MM.1S (cell line): ENCODE data around the gene ZNF366.

Experiments used
- EZH2 ChIP-seq: fragments of 300-600 bp; sonication (generic); optimal IDR thresholded peaks from 2 replicates; pipeline ENCODE3; 2017; ENCODE audit warnings: low read depth, mild to moderate bottlenecking, antibody characterized with exemption, low read length, mixed read lengths
- EZH2phosphoT487 ChIP-seq: fragments of 300-600 bp; sonication (generic); IDR thresholded peaks from 2 replicates; pipeline ENCODE4 v1.6.1; 2018; ENCODE audit warnings: antibody characterized with exemption, low read length
- TF ChIP-seq, protein P1 (sequence below): fragments of 300-600 bp; sonication (generic); IDR thresholded peaks from 2 replicates; pipeline ENCODE4 v1.5.1; 2016; ENCODE audit warnings: antibody characterized with exemption, low read length, mixed read lengths

DNA sequence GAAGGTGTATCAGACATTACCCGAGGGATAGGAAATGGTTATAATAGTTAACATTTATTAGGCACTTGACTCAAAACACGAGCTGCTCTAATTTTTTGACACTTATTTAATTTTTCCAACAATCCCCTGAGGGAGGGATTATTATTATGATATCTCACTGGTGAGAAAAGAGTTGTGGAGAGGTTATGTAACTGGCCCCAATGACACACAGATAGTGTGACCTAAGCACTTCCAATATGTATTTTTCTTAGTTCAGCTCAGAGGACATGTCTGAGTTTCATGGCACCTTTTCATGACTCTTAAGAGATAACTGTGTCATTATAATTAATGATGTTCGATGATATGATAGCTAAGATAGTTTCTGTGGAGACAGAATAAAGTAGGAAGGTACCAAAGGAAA is 100.1 kb downstream of the ZNF366 start:
- TF ChIP-seq, protein P1, sequence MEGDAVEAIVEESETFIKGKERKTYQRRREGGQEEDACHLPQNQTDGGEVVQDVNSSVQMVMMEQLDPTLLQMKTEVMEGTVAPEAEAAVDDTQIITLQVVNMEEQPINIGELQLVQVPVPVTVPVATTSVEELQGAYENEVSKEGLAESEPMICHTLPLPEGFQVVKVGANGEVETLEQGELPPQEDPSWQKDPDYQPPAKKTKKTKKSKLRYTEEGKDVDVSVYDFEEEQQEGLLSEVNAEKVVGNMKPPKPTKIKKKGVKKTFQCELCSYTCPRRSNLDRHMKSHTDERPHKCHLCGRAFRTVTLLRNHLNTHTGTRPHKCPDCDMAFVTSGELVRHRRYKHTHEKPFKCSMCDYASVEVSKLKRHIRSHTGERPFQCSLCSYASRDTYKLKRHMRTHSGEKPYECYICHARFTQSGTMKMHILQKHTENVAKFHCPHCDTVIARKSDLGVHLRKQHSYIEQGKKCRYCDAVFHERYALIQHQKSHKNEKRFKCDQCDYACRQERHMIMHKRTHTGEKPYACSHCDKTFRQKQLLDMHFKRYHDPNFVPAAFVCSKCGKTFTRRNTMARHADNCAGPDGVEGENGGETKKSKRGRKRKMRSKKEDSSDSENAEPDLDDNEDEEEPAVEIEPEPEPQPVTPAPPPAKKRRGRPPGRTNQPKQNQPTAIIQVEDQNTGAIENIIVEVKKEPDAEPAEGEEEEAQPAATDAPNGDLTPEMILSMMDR: no peak
- TF ChIP-seq EZH2 (no peak), EZH2phosphoT487 (no peak)
